ENCODE results near the gene IL23R.

DNA sequence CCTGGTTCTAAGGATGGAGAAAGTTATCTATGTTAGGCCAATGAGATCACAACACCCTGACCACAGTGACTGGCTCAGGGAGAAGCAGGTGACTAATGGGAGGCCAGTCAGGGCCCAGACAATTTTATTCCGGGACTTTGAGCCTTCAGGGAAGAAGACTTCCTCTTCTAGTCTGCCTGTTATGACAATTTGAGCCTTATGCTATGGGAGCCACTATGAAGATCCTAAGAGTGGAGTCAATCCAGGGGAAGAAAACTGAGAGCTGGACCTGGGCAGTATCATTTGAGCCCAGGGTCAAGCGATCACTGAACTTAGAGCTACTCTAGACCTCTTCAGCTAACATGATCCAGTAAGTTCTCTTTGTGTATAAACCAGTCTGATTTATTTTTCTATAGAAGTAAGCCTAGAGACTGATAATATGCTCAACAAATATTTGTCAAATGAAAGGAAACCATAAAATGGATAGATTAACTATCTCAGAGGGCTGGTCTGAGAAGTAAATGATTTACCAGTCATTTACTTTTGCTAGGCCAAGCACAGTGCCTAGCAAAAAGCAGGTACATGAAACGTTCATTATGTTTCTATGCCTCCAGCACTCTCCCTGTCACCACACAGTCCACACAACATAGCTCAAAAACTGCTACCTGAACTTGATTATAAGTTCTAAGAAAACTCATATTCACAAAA is 27.3 kb upstream of the IL23R start:
- no peak for TF ChIP-seq SIN3A (IDR thresholded peaks at IDR 0.05; ENCODE audit: low read depth)
- TF ChIP-seq RAD21 (IDR thresholded peaks at IDR 0.05; ENCODE audit: low read depth) = no peak

Data from HCT116 (cell line).